Choroid plexus epithelial cell (primary cell): ENCODE data around the gene TFAP2E.

Experiments used
- DNase-seq: peaks from one replicate; pipeline ENCODE4 v3.0.0-alpha.2; 2010; ENCODE audit warnings: low read depth
- H3K4me3 ChIP-seq: 2 replicates; pipeline ENCODE4 v1.5.1; 2011; ENCODE audit warnings: low read depth, mild to moderate bottlenecking, control low read depth, low read length, moderate library complexity
- TF ChIP-seq, protein P1 (sequence below): conservative IDR thresholded peaks from 2 replicates; pipeline ENCODE4 v1.5.1; 2011; ENCODE audit warnings: low read depth, mild to moderate bottlenecking, control low read depth, inconsistent platforms, low read length, moderate library complexity

Gene TFAP2E

DNA sequence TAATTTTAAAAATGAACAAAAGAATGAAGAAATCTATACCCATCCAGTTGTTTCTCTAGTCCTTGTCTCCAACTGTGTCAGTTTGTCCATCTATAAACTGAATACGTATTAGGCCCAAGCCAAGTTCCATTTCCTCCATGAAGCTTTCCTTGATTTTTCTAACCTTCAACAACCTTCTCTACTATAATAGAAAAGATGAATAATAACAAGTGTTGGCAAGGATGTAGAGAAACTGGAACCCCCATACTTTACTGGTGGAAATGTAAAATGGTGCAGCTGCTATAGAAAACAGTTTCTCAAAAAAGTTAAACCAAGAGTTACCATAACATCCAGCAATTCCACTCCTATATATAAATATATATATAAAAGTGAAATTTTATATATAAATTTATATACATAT is 26.5 kb upstream of the TFAP2E start:
- DNase-seq = no peak
- TF ChIP-seq, protein P1, sequence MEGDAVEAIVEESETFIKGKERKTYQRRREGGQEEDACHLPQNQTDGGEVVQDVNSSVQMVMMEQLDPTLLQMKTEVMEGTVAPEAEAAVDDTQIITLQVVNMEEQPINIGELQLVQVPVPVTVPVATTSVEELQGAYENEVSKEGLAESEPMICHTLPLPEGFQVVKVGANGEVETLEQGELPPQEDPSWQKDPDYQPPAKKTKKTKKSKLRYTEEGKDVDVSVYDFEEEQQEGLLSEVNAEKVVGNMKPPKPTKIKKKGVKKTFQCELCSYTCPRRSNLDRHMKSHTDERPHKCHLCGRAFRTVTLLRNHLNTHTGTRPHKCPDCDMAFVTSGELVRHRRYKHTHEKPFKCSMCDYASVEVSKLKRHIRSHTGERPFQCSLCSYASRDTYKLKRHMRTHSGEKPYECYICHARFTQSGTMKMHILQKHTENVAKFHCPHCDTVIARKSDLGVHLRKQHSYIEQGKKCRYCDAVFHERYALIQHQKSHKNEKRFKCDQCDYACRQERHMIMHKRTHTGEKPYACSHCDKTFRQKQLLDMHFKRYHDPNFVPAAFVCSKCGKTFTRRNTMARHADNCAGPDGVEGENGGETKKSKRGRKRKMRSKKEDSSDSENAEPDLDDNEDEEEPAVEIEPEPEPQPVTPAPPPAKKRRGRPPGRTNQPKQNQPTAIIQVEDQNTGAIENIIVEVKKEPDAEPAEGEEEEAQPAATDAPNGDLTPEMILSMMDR = no peak
- H3K4me3 ChIP-seq = no peak overlapping the region

DNA sequence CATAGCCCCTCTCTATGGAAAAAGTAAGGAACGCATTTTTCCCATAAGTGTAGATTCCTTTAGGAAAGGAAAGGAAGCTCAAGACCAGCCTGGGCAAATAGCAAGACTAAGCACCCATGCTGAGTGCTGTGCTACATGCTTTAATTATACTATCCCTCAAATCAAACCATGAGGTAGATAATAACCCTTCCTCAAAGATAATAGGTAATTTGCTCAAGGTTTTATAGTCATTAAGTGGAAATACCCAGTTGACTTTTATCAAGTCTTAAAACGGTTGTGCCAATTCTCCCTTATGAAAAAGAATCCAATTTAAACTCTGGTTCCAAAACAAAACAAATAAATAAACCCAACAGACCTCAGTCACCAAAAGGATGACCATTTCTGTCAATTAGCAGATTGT is 19.3 kb upstream of the TFAP2E start:
- H3K4me3 ChIP-seq = no peak overlapping the region
- no peak for DNase-seq
- TF ChIP-seq, protein P1 = no peak

DNA sequence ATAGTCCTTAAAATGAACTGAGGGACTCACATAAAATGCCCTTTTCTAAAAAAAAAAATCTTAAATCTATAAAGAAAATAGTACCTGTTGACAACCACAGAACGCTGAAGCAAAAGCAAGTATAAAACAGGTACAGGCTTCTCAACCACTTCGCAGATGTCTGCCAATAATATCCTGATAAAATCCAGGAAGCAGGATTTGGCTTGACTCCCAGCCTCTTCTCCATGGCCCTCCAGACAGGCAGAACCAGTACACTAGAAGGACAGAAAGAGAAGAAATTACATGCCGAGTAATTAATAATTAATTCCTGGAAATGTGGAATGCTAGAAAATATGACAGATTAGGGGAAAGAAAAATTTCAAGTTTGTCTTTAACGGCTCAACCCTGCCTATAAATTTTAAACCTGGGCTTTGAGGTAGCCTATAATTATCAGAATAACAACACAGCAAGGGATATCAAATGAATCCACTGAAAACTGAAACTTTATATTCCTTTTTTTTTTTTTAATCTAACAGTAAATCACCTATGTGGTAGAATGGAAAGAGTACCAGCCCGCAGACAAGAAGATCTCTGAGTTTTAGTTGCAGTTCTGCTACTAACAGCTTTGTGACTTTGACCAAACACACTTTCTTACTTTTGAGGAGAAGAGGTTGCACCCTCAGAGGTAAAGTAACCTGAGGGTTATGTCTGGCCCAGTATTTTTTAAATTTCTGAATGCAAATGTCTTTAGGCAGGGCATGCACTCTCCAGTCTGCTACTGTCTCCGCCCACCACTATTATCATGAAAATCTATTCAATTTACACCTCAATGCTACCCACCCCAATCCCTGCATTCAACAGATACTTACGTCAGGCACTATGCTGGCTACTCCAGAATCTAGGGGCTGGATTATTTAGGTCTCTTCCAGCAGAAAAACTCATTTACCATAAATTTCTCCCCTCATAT is 18.6 kb upstream of the TFAP2E start:
- TF ChIP-seq, protein P1 = no peak
- no peak overlapping the region for H3K4me3 ChIP-seq
- DNase-seq = no peak

DNA sequence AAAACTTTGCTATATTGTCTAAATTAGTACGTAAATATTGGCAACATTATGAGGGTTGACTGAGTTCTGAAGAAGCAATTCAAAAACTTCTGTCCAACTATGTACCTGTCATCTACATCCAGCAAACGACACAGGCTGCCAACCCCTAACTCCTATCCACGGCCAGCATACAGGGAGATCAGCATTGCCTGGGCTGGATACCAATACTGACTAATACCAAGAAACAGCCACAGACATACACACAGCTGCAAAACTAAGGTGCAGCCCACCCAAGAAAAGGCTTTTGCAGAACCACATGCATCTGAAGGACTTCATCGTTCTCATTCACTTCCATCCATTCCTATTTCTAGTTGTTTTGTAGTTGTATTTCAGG is 17.9 kb upstream of the TFAP2E start:
- no peak overlapping the region for H3K4me3 ChIP-seq
- DNase-seq = no peak
- TF ChIP-seq, protein P1 = no peak

DNA sequence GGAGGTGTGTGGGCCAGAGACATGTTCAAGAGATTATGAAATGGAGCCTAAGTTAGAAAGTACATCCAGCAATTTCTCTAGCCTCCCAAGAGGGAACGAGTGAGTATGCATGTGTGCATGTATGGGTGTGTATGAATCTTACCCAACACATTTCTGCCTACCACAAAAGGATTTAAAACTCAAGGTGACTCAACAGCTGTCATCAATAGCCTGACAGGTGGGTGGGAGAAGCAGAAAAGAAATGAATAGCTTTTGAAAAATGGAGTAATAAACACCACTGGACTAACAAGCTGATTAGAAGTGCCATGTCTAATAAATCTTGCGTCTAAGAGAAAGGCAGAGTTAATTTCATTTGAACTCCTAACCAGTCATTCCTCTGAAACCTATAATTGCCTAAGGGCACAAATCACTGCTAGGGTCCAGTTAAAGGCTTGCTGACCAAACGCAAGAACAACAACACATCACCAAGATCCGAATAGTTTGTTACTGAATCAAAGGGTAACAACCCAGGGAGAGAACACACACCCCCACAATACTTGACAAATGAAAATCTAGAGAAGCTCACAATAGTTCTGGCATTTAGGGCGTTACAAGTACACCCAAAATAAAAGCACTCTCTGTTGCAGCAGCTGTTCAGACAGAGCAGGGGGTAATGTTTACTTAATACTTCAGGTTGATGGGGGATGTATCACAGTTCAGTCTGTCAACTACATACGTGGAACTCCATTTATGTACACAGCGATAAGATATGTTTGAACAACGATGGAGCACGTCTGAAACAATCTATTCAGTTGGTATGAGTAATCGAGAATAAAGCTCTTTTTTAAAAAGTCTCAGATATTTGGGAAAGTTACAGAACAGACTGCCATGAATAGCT is 17.3 kb upstream of the TFAP2E start:
- peak overlapping the region; percentile 98 for H3K4me3 ChIP-seq
- peak; percentile 49 for DNase-seq
- TF ChIP-seq, protein P1 = no peak

DNA sequence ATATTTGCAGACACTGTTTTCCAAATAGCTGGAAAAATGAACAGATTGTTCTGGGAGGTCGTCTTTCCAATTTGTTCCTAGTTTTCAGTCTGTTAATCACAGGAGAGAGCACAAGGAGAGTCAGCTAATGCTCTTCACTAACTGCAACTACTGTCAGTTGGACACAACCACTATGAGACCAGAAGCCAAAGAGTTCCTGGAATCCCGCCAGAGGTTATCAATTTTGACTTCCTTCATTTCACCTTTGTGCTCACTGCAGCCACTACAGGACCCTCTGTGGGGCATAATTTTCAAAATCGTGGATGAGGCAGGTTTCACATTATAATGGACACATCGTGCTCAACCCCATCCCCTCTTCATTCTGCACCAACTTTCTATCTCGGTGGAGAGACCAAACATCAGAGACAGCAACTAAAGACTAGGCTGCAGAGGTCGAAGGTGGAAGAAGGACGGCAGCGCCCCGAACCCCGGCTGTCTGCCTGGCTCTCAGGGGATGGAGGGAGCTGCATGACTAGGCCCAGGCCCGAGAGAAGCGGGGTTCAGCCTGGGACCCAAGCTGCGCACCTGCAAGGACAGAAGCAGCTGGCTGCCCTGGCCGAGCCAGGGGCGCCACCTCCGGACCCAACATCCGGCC is 16.5 kb upstream of the TFAP2E start:
- no peak for DNase-seq
- peak overlapping the region; percentile 98 for H3K4me3 ChIP-seq

More for the DNA sequence above, 16.5 kb upstream of the TFAP2E start:
- TF ChIP-seq, protein P1 = no peak
